ENCODE data around the gene DSE.

DSE gene

DNA sequence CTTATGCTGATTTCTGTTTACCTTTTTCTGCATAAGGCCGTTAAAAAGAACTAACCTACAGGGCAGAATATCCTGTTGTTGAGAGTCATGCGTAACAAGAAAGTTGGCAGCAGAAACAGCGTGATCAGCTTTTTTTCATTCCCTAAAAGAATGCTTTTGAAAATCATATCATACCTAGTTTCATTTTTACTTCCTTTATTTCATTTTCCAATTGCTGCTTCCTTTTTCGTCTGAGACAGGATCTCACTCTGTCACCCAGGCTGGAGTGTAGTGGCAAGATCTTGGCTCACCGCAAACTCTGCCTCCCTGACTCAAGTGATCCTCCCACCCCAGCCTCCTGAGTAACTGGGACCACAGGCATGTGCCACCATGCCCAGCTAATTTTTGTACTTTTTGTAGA, 94.5 kb downstream of the DSE start:
- H3K4me3 ChIP-seq (ENCODE audit: low read depth, low read length) = no peak overlapping the region
- DNase-seq (ENCODE audit: low read depth) = no peak

DNA sequence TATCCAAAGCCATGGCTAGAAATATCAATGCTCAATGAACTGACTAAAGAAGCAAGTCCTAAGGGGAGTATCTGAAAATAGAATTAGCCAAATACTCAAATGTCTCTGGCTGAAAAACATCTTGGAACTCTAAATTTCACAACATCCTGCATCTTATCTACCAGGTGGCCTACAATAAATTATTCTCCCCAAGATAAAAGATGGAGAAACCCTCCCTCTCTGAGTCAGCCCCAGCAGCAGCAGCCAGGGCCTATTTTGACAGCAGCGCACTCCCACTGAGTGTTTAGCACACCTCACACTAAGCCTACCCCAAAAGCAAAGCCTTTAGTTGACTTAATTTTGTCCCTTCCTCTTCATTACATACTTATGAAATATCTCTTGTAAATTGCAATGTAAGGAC, 96.3 kb downstream of the DSE start:
- TF ChIP-seq, protein P1, sequence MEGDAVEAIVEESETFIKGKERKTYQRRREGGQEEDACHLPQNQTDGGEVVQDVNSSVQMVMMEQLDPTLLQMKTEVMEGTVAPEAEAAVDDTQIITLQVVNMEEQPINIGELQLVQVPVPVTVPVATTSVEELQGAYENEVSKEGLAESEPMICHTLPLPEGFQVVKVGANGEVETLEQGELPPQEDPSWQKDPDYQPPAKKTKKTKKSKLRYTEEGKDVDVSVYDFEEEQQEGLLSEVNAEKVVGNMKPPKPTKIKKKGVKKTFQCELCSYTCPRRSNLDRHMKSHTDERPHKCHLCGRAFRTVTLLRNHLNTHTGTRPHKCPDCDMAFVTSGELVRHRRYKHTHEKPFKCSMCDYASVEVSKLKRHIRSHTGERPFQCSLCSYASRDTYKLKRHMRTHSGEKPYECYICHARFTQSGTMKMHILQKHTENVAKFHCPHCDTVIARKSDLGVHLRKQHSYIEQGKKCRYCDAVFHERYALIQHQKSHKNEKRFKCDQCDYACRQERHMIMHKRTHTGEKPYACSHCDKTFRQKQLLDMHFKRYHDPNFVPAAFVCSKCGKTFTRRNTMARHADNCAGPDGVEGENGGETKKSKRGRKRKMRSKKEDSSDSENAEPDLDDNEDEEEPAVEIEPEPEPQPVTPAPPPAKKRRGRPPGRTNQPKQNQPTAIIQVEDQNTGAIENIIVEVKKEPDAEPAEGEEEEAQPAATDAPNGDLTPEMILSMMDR (IDR thresholded peaks at IDR 0.05; ENCODE audit: control insufficient read depth, extremely low read depth, insufficient read depth) = no peak
- no peak overlapping the region for H3K4me3 ChIP-seq (ENCODE audit: low read depth, low read length)
- DNase-seq (ENCODE audit: low read depth) = no peak

More for the DNA sequence above, 94.5 kb downstream of the DSE start:
- TF ChIP-seq, protein P1 (IDR thresholded peaks at IDR 0.05; ENCODE audit: control insufficient read depth, extremely low read depth, insufficient read depth) = no peak

DNA sequence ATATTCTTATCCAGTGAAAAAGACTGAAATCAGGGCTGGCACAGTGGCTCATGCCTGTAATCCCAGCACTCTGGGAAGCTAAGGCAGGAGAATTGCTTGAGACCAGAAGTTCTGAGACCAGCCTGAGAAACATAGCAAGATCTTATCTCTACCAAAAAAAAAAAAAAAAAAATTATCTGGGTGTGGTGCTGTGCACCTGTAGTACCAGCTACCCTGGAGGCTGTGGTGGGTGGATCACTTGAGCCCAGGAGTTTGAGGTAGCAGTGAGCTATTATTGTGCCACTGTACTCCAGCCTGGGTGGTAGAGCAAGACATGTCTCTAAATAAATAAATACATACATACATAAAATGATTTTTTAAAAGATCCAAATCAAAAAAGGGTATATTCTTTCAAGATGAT, 96.8 kb downstream of the DSE start:
- no peak for DNase-seq (ENCODE audit: low read depth)
- H3K4me3 ChIP-seq (ENCODE audit: low read depth, low read length) = no peak overlapping the region
- TF ChIP-seq, protein P1 (IDR thresholded peaks at IDR 0.05; ENCODE audit: control insufficient read depth, extremely low read depth, insufficient read depth) = no peak

DNA sequence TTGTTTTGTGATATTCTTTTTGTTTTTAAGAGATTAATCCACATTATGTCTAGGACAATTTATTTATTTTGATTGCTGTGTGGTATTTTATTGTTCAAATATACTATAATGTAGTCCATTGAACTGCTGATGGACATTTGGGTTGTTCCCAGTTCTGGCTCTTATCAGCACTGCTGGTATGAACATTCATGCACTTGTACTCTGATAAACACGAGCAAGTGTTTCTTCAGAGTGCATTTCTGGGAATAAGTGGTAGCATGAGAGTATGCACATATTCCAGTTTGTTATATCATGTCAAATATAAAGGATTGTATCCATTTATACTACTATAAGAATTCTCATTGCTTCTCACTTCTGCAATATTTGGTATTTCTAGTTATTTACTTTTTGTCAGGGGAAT, 97.5 kb downstream of the DSE start:
- TF ChIP-seq, protein P1 (IDR thresholded peaks at IDR 0.05; ENCODE audit: control insufficient read depth, extremely low read depth, insufficient read depth) = no peak
- DNase-seq (ENCODE audit: low read depth) = no peak
- no peak overlapping the region for H3K4me3 ChIP-seq (ENCODE audit: low read depth, low read length)

DNA sequence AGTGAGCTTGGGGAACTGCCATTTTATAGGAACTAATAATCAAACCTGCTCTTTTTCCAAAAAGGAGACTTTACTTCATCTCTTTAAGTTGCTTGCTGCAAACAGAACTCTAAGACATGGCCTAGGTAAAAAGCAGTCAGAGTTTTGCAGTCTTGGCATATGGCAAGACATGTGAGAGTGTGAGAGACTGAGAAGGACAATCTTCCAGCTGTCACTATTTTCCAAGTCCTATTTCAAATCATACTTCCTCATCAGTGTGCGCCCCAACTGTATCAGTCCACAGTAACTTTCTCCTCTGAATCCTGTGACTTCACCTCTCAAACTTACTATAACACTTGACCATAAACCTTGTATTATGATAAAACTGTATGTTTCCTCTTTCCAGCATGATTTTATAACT, 100.8 kb downstream of the DSE start:
- no peak overlapping the region for H3K4me3 ChIP-seq (ENCODE audit: low read depth, low read length)
- TF ChIP-seq, protein P1 (IDR thresholded peaks at IDR 0.05; ENCODE audit: control insufficient read depth, extremely low read depth, insufficient read depth) = no peak
- DNase-seq (ENCODE audit: low read depth) = no peak

DNA sequence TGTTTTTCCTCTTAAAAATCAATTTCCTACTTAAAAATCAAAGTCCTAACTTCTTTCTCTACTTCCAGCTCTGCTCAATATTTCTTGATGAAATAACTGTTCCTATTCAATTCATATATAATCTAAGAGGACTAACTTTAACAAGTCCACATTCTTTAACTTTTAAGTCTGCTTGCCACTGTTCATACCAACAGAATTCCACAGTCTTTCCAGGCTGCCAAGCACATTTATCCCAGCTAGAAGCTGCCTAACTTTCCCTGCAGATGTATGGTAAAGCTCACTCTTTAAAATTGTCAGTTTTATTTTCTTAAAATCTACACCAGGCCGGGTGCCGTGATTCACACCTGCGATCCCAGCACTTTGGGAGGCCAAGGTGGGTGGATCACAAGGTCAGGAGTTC, 102.0 kb downstream of the DSE start:
- no peak overlapping the region for H3K4me3 ChIP-seq (ENCODE audit: low read depth, low read length)
- no peak for DNase-seq (ENCODE audit: low read depth)
- TF ChIP-seq, protein P1 (IDR thresholded peaks at IDR 0.05; ENCODE audit: control insufficient read depth, extremely low read depth, insufficient read depth) = no peak

DNA sequence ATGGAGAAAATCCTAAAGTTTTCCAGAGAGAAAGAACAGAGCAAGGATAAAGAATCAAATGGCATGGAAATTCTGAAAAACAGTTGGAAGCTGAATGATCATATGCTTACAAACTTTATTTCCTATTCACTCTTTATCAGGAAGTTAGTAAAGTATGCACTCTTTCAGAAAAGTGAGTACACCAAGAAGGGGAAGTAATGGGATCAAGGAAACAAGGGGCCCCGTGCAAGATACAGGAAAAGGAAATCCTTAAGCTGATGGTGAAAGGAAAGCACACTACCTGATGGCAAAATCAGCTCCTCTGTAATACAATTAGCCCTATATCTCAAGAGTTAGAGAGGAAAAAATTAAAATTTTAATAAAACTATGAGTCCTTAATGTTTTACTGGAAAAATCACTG, 104.4 kb downstream of the DSE start:
- no peak overlapping the region for H3K4me3 ChIP-seq (ENCODE audit: low read depth, low read length)
- no peak for DNase-seq (ENCODE audit: low read depth)
- TF ChIP-seq, protein P1 (IDR thresholded peaks at IDR 0.05; ENCODE audit: control insufficient read depth, extremely low read depth, insufficient read depth) = no peak
